ENCODE measurements around the gene COL4A1.

Gene COL4A1

GRCh38 chr13:110294146-110294545 lies 12.8 kb downstream of the COL4A1 start:
- DNase-seq: no peak

DNA sequence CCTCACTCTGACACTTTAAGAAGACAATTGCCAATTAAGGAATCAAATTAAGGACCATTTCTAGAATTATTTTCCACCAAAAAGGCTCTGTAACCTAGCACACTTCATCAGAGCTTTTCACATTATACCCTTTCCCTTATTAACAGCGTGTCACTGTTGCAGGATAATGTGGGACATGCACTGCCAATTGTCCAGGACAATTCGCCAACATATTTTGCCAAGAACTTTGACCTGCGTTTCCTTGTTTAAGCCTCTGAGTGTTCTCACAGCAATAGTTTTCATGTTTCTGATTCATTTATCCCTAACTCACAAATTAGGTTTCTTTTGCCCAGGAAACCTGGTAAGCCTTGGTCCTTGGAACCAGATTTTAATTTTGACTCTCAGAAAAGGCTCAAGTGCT lies 13.3 kb downstream of the COL4A1 start:
- no peak for DNase-seq

GRCh38 chr13:110293037-110293436 lies 13.9 kb downstream of the COL4A1 start:
- no peak for DNase-seq

DNA sequence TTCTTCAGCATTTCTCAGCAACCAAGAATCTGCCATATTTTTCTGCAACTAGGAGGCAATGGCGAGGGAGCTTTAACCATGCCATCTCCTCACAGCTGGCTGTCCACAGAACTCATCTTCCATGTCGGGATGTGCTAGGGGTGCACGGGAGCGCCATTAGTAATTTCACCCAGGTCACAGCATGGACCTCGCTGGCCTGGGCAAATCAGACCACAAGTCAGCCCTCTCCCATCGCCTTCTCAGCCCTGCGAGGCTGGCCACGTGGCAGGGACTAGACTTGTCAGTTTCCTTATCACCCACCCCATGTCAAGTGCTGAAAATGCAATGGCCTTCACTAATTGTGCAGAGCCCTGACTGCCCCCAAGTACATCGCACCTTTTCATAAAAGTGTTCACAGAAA lies 15.7 kb downstream of the COL4A1 start:
- no peak for DNase-seq

- DNase-seq: no peak
These were observed 16.1 kb downstream of the COL4A1 start for GRCh38 chr13:110290826-110291225.

DNA sequence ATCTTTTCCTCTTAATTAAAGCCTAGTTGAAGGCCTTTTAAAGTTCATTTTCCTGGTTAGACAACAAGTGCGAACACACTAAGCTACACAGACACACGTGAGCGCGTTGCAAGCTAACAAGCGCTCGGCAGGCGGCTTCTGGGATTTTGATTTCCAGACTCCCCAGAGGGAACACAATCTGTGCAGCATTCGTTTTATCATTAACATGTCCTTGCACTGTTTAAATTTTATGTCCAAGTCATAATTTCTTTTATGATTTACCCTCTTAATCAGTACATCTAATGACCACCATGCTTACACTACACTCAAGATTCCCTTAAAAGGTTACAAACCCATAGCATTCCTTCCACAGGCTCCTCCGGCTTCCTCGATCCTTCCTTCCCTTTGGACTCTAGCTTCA lies 16.8 kb downstream of the COL4A1 start:
- DNase-seq: no peak

DNA sequence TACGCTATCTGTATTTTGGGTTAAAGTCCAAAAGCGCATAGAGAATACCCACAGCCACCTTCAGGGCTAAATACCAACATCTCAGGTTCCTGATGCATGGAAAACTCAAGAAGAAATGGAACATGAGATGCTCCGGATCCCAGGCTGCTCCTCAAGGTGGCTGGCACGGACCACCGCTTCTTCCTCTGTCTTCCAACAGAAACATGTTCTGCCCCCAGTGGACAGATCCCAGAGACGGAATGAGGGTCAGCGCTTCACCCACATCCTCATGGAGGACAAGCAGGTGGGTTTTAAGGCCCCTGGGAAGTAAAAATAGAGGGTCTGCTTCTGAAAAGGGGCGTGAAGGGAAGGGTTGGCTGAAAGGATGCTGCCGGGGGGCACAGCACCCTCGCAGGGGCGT lies 17.3 kb downstream of the COL4A1 start:
- DNase-seq: no peak

- DNase-seq: no peak
These were observed 17.8 kb downstream of the COL4A1 start for GRCh38 chr13:110289174-110289573.

GRCh38 chr13:110286833-110287819 lies 19.8 kb downstream of the COL4A1 start:
- DNase-seq: no peak

GRCh38 chr13:110285991-110286832 lies 20.7 kb downstream of the COL4A1 start:
- no peak for DNase-seq

DNA sequence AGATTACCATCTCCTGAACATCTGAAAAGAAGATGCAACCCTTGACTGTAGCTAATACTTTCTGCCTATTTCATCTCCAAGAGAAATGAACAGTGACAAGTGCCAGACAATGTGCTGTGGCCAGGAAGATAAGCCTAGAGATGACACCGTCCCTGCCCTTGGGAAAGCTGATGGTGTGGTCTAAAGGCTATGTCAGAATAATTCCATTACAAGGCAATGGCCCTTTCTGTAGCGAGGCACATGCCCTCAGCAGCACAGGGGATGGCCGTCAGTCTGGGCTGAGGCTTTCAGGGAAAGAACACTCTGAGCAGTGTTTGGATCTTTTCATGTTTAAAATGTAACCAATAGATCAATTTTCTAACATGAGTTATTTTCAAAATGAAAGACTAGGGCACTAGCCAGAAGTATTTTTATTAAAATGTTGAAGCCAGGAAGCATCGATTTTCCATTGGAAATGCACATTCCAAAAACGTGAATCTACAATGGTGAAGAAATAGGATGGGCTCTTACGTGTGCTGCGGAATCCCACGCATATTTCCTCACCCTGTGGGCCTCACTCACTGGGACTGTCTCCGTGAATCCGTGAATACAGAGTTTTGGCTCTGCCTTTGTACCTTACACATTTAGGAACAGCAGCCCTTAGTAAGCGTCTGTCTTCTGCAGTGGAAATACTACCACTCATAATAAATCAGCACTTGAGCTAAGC lies 22.0 kb downstream of the COL4A1 start:
- DNase-seq: no peak

DNA sequence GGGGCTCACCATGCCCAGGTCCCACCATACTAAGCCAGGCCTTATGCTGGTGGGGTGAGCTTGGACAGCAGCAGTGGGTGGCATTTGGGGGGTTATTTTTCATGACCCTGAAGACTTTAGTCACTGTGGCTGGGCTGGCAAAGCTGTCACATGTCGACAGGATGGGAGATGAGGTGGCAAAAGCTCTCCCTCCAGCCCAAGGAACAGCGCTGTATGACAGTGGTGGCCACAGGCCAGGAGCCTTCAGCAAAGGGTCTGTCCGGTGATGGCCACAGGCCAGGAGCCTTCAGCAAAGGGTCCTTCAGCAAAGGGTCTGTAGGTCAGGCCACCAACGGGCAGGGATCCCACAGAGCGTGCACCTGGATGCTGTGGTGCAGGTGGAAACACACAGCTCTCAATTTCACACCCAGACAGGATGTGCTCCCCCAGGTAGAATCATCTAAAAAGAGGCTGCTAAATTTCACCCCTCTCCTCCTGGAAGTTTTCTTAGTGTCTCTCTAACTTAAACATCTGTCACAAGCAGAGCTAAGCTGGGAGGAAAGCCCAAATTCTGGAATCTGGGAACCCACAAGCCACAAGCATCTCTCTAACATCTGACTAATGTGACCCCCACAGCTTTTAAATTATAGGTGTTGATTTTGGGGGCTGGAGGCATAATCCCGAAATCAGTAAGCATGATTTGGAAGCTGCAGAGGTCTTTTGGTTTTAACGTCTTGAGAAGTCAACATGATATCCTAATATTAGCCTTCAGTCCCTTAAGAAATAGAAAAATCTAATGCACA lies 23.0 kb downstream of the COL4A1 start:
- DNase-seq: no peak

GRCh38 chr13:110282316-110282841 lies 24.6 kb downstream of the COL4A1 start:
- DNase-seq: no peak

- no peak for DNase-seq
These were observed 25.2 kb downstream of the COL4A1 start for GRCh38 chr13:110281736-110282135.

GRCh38 chr13:110280985-110281688 lies 25.8 kb downstream of the COL4A1 start:
- no peak for DNase-seq

DNA sequence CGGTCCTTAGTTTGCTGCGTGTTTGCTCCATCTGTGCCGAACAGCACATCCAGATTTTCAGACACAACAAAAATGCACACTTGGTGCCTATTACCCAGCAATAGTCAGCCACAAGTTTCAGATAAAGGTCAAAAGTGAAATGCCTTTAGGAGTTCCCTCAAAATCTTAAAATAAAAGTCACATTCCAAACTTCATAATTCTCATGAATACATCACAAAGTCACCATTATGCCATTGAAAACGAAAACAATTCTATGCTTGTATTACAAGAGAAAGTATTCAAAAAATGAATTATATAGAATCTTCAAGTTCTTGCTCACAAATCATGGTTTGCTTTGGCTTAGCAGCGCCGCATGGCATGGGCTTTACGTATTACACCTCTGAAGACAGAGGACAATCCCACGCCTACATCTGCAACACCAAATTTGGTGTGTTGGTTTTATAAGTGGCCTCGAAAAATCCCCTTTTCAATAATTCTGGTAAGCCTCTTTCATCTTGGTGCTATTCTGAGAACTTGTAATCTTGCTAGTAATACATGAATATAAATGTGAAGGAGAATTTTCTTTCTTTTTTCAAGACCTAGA lies 26.6 kb downstream of the COL4A1 start:
- no peak for DNase-seq

GRCh38 chr13:110279684-110280083 lies 27.3 kb downstream of the COL4A1 start:
- no peak for DNase-seq

DNA sequence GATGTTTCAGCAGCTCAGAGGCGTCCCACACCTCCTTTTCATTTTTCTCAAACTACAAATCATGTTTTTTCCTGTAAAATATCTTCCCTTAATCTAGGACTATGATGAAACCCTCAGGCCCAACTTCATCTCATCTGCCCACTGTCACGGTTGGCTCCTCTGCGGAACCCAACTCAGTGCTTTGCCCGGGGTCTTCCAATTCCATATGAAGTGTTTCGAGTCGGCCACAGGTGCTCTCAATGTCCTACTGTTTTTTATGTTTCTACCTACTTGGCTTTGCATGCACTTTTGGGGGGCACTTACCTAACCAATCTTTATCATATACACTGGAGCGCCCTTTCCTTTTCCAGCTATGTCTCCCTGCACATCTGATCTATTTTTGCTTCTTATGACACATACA lies 28.1 kb downstream of the COL4A1 start:
- no peak for DNase-seq

GRCh38 chr13:110277357-110277975 lies 29.5 kb downstream of the COL4A1 start:
- no peak for DNase-seq

DNA sequence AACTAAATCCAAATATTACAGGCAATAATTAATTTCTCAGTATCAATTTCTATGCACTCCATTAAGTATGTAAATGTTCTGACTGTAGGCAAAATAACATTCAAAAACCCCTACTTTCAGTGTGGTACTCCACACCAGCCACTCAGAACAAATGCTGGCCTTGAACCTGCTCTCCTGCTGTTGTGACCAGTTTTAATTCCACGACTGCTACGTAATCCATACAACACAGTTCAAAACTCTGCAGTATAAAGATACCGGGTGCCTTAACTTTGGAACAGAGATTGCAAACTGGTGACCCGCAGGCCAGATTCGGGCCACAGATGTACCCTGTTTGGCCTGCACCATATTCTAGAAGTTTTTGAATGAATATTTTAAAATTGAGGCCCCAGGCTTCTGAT lies 30.4 kb downstream of the COL4A1 start:
- DNase-seq: no peak
